Hippocampal formation (tissue), 2 donors: ENCODE data around the gene CACFD1.

Source experiments
- DNase-seq, 2 donors: peaks; one replicate each; lab custom pipeline; 2025; lab: John Stamatoyannopoulos, UW

The CACFD1 gene

GRCh38 chr9:133499892-133500270 is 40.1 kb downstream of the CACFD1 start:
- DNase-seq = no peak

GRCh38 chr9:133502112-133502511 is 42.3 kb downstream of the CACFD1 start:
- no peak for DNase-seq

DNA sequence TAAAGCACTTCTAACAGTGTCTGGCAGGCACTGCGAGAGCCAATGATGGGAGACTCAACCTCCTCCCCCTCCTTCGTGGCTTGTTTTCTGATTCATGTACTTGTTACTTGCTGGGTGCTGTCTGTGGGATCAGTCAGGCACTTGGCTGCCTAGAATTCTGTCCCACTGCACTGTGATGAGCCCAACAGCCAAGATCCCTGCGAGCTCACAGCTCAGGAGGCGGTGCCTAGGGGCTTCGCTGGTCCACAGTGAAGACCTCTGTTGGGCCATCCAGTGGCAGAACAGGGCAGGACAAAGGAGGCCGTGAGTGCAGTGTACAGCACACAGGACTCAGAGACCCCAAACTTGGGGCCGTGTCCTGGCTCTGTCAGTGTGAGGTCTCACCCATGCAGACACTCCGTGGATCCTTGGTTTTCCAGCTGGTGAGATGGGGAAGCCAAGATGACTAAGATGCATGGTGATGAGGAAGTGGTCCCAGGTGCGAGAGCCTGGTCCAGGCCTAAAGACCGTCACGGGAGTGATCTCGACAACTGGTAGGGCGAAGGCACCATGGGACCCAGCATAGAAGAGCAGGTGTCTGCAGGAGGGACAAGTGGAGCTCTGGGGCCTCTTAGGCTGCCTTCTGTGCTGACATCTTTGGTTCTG is 45.5 kb downstream of the CACFD1 start:
- no peak for DNase-seq

- no peak for DNase-seq
These were observed 46.3 kb downstream of the CACFD1 start for GRCh38 chr9:133505901-133506652.

GRCh38 chr9:133506653-133507038 is 46.9 kb downstream of the CACFD1 start:
- no peak for DNase-seq

DNA sequence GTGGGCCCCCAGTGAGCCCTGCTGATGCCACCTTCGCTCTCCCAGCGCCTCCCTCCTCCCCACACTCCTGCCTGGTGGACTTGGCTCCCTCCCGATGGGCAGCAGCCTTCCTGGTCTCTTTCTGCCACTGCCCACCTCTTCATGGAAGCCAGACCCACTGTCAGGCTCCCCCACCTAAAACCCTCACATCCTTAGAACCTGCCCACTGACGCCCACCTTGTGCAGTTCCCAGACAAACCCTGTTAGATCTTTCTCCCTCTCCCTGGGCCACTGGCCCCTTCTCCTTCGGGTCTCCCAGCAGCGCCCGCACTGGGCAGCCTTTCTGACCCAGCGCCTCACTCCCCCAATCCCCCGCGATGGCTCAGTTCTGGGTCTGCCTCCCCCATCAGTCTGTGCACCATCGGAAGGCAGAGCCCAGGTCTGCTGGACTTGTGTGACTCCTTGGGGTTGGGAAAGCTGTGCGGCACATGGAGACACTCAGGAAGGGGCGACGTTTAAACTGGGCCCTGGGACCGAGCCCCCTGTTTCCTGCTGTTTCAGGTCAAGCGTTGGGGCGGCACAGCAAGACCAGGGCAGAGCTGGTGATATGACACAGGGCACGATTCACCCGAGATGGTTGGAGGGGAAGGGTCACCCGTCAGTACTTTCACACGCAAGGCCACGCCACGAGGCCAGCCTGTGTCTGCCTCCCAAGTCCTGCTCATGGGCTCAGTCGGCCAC is 47.6 kb downstream of the CACFD1 start:
- no peak for DNase-seq

DNA sequence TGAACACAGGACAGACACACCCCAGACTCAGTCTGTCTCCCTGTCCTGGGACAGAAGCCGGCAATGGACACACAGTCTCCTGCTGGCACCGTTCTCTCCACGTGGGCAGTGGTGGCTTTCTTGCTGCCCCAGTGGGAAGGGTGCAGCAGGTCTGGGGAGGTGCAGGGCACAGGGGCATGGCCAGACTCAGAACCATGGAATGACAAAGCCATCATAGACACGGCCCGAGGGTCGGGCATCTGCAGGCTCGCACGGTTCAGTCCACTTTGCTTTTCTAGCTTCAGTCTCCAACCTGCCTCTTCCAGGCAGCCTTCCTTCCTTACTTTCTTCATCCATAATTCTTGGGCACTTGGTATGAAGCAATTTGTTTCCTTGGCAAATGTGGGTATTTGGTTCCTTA is 48.3 kb downstream of the CACFD1 start:
- no peak for DNase-seq

DNA sequence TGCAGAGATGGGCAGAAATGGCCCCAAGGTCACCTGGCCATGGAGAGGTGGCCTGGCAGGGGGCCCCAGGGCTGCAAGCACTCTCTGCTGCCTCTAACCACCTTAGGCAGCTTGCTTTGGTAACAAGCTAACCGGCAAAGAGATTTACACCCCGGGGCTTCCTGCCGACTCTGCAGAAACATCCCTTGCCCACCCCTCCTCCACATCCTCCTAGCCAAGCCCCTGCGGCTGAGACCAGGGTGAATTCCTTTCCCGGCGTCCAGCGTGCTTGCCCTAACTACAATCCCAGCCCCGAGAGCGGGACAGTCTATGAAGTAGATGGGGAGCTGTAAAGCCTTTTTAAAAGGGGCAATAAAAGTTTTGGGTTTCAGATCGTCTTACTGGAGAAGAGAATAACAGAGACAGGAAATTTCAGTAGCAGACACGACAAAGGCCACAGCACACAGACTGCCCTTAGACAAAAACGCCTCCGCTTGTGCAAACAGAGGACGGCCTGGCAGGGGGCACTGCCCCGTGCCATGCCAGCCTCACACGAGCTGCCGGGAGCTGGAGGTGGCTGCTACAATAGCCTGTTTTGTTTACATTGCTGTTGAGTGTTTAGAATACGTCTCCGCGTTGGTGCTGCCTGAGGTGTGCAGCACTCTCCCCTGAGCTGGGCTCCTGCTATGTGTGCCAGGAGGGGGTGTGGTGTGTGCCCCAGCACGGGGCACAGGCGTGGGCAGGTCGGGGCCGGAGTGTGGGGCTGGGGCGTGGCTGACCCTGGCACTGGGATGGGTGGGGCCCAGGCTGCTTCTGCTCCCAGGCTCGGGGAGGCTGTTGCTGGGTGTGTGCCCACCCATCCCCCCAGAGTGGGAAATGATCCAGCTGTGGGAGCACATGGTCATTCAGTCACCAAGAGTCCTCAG is 49.7 kb downstream of the CACFD1 start:
- DNase-seq = peak; percentile 25 to 68

- DNase-seq = no peak
These were observed 51.2 kb downstream of the CACFD1 start for GRCh38 chr9:133510926-133511505.

GRCh38 chr9:133511607-133512006 is 51.8 kb downstream of the CACFD1 start:
- no peak for DNase-seq

- DNase-seq = no peak
These were observed 52.8 kb downstream of the CACFD1 start for GRCh38 chr9:133512253-133513213.

GRCh38 chr9:133513214-133514100 is 53.7 kb downstream of the CACFD1 start:
- DNase-seq = peak in 1 of 2 donors; percentile 27

DNA sequence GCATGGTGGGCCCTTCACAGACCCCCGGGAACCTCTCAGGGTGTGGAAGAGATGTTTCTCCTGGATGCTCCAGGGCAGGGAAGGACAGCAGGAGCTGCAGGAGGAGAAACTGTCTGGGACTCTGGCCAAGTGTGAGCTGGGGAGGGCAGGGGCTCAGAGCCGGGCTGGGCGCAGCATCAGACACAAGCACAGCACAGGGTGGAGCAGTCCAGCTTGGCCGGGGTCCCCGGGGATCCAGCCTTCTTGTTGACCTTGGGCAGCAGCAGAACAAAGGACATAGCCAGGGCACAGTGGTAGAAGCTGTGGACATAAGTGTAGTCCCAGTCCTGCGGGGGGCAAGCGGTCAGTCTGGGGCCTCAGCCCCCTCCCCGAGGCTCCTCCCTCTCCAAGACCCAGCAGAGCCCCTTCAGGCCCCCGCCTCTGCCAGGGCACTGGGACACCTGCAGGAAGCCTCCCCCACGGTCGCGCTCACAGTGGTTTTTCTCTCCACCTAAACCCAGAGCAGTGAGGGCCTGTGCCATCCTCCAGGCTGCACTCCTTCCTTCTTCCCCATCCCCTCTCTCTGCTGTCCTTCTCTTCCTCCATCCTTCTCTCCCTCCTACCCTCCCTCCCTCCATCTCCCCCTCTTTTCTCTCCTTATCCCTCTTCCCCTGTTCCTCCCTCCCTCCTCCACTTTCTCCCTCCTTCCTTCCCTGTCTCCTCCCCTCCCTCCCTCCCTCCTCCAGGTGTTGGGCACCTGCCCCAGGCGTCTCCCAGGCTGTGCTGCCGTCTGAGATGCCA is 54.9 kb downstream of the CACFD1 start:
- peak; percentile 38 to 73 for DNase-seq

DNA sequence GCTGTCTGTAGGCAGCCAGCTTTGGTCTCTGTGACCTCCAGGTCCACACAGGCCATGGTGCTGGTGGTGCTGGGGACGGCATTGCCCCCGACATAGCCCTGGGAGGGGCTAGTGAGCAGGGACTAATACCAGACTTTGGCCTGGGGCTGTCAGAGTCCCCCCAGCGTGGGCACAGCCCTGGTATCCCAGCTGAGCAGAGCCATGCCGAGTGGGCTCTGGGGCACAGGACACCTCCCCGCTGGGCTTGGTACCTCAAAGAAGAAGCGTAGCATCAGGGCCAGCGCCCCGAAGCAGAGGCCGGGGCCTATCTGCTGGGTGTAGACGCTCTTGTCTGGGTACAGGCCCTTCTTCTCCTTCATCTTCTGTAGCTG is 55.4 kb downstream of the CACFD1 start:
- no peak for DNase-seq

DNA sequence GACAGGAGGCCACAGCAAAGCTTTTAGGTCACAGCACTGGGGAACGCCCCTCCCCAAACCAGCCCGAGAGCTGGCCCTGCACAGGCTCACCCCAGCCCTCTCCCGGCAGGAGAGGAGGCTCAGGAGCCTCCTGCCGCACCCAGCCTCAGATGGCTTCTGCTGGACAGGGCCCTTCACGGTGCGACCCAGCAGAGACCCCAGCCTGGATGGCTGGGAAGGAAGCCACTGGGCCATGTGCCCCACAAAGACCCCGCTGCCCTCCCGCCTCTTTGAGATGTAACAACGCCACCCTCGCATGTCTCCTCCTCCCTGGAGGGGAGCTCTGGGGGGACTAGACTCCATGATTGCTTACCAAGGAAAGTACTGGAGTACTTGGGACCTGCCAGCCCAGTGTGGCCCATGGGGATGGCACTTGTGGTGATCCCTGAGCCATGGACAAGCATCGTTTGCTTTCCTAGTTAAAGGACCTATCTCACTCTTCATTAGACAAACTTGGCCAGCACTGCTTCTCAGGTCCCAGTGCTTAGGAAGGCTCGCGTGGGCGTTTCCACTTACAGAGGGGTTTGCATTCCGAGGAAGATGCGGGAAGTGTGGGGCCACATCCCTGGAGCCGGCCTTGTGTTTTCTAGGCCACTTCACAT is 56.0 kb downstream of the CACFD1 start:
- no peak for DNase-seq

DNA sequence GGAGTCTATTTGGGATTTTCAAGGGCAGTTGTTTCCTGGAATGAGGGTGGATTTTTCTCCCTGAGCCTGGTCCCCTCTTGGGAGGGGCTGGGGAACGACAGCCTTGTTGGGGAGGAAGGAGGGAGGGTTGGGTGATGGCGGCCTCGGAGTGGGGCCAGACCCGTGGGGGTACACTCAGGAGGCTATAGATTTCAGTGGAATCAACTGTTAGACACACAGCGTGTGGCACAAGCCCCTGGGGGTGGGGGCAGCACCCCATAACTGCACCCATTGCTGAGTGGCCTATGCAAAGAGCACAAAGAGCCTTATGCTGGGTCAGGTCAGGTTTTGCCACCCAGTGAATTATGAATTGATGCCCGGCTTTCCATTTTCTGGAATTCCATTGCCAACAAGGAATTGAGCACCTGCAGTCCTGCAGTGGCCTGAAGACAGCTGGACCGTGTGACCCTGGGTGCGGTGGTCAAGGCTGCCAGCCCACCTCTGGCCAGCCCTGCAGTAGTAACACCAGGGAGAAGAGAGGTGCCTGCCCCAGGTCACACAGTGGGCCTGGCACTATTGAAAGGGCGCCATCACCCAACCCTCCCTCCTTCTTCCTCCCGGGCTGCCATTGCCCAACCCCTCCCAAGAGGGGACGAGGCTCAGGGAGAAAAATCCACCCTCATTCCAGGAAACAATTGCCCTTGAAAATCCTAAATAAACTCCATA is 56.6 kb downstream of the CACFD1 start:
- no peak for DNase-seq

DNA sequence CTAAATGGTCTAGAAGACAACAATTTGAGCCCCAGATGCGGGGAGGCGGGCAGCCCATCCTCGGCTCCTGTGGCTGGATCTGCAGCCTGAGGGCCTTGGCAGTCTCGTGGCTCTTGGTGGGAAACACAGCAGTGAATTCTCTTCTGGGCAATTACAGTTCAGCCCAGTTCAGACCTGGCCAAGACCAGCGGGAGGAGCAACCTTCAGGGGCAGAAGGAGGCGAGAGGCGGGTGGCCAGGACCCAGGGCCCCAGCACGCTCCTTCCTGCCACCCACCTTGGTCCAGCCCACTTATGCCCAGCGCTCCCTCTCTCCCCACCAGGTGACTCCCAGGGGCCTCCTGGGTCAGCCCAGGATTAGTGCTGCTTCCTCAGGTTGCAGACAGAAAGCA is 57.2 kb downstream of the CACFD1 start:
- no peak for DNase-seq

DNA sequence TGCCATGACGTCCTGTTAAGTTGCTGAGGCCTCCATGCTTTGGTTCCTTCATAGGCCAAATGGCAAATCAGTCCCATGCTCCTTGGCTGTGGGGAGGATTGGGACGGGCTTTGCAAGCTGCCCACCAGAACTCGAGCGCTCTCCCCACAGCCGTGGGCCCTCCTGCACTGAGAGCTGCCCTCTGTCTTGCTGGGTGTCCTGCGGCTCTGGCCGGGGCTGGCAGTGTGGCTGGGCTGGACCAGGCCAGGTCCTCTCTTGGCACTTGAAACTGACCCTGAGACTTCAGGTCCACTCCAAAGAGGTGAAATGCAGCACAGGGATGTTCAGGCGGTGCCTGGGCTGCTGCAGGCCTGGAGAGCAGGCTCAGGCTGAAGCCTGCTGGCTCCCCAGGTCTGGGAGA is 57.9 kb downstream of the CACFD1 start:
- DNase-seq = no peak
